T-helper 1 cell treated with Interleukin-12 subunit alpha and Interleukin-12 subunit beta and Interleukin-4 antibody, amounts not matched to agents 30 μg/mL and 1 μg/mL, for 36 hours (primary cell): Measurements from ENCODE around the gene GALNT17.
"Not testable (repeated sequence)": the region's sequence is repeated elsewhere in the genome, so short reads cannot be mapped to it uniquely, and the experiment has no call there.

Experiments used
- H3K27ac Mint-ChIP-seq: one replicate; pipeline ENCODE4 v1.8.0; 2021; ENCODE audit warnings: mild to moderate bottlenecking, mixed read lengths
- H3K27me3 Mint-ChIP-seq: one replicate; pipeline ENCODE4 v1.8.0; 2021; ENCODE audit warnings: low read depth, mixed read lengths
- H3K36me3 Mint-ChIP-seq: one replicate; pipeline ENCODE4 v1.8.0; 2021; ENCODE audit warnings: low read depth, mixed read lengths
- H3K4me1 Mint-ChIP-seq: one replicate; pipeline ENCODE4 v1.8.0; 2021; ENCODE audit warnings: low read depth, mixed read lengths
- H3K4me3 Mint-ChIP-seq: one replicate; pipeline ENCODE4 v1.8.0; 2021; ENCODE audit warnings: mild to moderate bottlenecking, moderate library complexity, mixed read lengths
- H3K9me3 Mint-ChIP-seq: one replicate; pipeline ENCODE4 v1.8.0; 2021; ENCODE audit warnings: mixed read lengths

The GALNT17 gene

DNA sequence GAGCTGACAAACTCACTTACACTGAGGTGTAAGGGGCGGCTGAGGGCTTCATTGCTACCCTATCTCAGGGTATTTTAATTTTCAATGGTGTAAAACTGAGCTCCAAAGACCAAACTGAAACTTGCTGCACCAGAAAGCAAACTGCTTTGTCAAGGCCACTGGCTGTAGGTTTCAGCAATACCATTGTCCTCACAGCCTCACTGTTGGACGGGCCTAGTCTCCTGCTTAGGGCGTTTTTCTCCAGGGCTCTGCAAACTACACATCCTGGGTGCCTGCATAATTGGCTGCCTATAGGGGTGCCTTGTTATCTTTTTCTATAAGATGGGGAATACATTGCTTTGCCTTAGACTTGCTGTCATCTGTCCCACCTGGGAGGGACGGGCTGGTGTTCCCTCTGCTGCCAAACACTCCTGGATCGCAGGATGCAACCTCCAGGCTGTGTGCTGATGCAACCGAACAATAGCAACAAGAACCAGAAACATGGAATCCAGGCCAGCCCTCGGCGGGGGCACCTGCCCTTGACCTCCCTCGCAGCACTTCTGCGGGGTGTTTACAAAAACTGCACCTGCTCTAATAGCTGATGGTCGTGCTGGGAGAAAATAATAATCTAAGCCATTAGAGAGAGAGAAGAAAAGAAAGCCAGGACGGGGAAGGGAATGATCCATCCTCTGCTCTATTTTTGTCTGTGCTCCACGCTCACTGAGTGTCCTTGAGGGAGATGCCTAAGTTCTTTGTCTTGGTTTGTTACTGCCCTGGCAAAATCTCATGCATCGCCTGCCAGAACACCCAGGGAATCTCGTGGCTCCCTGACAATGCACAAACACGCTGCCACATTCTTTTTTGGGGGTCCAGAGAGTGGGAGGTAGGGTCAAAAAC is 104.5 kb downstream of the GALNT17 start:
- peaks cover 50% of the 10 kb centered on the region for H3K9me3 Mint-ChIP-seq
- H3K27me3 Mint-ChIP-seq = no peaks in the 10 kb centered on the region
- H3K4me3 Mint-ChIP-seq = no peak overlapping the region
- no peak overlapping the region for H3K27ac Mint-ChIP-seq
- no peaks in the 10 kb centered on the region for H3K36me3 Mint-ChIP-seq
- H3K4me1 Mint-ChIP-seq = no peaks in the 10 kb centered on the region

DNA sequence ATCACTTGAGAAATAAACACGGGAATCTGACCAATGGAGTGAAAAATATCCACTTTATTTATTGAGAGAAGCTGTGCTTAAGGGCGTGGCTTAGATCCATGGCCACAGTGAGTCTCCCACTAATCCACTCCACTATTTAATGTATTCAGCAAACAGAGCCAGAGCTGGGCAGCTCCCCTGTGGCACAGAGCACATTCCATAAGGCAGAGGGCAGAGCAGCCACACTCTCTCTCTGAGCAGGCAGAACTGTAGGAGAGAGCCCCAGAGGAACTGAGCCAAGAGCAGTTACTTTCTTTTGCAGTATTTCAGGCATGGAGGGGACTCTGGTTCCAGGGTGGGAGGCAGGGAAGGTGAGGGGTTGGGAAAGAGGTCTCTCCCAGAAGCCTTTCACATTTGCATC is 106.0 kb downstream of the GALNT17 start:
- H3K9me3 Mint-ChIP-seq = peaks cover 41% of the 10 kb centered on the region
- no peaks in the 10 kb centered on the region for H3K27me3 Mint-ChIP-seq
- H3K4me1 Mint-ChIP-seq = no peaks in the 10 kb centered on the region
- no peak overlapping the region for H3K4me3 Mint-ChIP-seq
- H3K36me3 Mint-ChIP-seq = no peaks in the 10 kb centered on the region
- no peak overlapping the region for H3K27ac Mint-ChIP-seq

DNA sequence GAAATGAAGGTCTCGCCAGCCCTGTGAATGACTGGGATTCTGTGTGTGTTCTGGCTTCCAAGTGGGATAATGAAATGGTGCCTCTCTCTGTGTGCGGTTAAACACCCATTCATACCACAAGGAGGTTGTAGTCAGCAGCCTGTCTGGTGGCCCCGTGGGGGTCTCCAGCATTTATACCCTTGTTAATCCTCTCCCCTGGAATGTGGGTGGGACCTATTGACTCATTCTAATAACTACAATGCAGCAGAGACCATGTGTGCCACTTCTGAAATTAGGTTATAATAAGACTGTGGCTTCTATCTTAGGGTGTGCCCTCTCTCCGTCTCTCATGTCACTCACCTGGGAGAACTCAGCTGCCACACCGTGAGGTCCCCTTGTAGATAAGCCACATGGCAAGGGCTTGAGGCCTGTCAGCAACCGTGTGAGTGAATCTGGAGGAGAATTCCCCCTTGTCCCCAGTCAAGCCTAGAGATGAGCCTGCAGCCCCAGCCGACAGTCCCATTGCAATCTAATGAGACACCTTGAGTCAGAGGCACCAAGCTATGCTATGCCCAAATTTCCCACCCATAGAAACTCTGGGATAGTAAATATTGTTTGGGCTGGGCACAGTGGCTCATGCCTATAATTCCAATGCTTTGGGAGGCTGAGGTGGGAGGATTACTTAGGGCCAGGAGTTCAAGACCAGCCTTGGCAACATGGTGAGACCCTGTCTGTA is 106.8 kb downstream of the GALNT17 start:
- H3K9me3 Mint-ChIP-seq = peaks cover 39% of the 10 kb centered on the region
- no peak overlapping the region for H3K4me3 Mint-ChIP-seq
- no peaks in the 10 kb centered on the region for H3K27me3 Mint-ChIP-seq
- no peaks in the 10 kb centered on the region for H3K4me1 Mint-ChIP-seq
- no peak overlapping the region for H3K27ac Mint-ChIP-seq
- no peaks in the 10 kb centered on the region for H3K36me3 Mint-ChIP-seq

DNA sequence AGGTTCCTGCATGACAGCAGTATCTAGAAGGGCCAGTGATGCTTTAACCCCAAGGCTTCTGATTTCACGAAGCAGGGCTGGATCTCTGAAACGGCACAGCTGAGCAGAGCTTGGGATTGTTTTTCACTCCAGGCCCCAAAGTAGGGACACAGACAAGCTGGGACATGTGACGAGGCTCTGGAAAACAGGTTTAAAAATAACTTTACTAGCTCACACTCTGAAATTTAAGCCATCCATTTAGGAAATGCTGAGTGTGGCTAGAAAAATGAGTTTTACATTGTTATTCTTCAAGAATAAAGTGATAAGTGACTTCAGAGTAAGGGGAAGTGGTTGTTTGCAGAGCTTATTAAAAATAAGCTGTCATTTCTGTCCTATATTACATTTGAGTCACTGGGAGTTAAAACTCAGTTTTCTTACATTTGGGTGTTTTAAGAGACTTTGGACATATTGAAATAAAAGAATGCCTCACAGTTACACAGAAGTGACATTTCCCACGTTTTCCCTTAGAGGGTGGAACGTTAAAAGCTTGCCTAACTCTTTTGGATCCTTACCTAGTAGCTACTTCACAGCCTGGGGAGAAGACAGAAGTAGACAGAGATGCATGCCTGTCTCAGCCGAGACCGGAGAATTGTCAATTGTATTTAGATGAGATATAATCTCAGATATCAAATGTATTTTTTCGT is 107.8 kb downstream of the GALNT17 start:
- no peaks in the 10 kb centered on the region for H3K36me3 Mint-ChIP-seq
- H3K4me1 Mint-ChIP-seq = no peaks in the 10 kb centered on the region
- H3K27me3 Mint-ChIP-seq = no peaks in the 10 kb centered on the region
- H3K4me3 Mint-ChIP-seq = no peak overlapping the region
- no peak overlapping the region for H3K27ac Mint-ChIP-seq
- peaks cover 44% of the 10 kb centered on the region for H3K9me3 Mint-ChIP-seq

DNA sequence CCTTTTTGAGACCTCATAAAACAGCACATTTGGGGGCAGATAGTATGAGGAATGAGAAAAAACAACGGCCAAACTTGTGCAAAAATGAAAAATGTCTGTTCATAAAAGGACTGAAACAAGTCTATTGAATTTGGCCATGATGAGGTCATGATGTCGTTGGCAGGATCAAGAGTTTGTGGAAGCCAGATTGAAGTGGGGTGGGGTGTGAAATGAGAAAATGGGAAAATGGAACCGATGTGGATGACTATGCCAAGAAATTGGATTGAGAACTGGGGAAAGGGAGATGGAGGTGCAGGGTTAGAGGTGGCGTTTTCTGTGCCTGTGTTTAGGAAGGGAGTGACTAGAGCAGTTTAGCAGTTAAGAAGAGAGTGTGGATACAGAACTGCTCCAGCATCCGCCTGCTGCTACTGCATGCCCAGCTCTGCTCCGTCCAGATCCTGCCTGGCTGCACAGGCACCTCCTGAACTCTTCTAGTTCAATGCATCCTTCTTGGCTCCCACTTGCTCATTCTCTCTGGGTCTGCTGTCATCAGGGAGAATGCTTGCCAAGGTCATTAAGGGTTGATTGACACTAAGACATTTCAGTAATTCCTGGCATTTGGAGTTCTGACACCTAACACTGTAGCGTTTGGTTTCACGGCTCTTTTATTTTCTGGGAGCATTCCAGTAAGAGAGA is 111.9 kb downstream of the GALNT17 start:
- Mint-ChIP-seq H3K4me3 (no peak overlapping the region), H3K4me1 (no peaks in the 10 kb centered on the region), H3K27me3 (no peaks in the 10 kb centered on the region), H3K36me3 (no peaks in the 10 kb centered on the region), H3K27ac (no peak overlapping the region), H3K9me3 (peaks cover 47% of the 10 kb centered on the region)

DNA sequence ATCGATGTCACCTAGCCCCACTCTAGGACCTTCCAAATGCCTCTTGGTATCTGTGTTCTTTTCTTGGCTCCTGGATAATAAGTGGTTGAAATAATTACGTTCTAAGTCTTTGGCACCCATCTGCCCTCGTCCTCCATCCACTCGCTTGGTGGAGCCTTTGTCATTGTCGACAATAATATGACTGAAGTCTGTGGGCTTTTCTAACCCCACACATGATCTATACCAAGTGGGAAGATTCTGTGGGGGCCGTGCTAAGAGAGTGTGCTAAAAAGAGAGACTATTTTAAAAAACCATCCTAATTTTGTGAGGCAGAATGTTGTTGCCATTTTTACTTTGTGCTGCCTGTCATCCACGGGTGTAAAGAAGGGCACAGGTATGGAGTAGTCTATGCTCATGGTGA is 113.1 kb downstream of the GALNT17 start:
- H3K4me1 Mint-ChIP-seq = no peaks in the 10 kb centered on the region
- no peaks in the 10 kb centered on the region for H3K36me3 Mint-ChIP-seq
- H3K27me3 Mint-ChIP-seq = no peaks in the 10 kb centered on the region
- H3K4me3 Mint-ChIP-seq = no peak overlapping the region
- no peak overlapping the region for H3K27ac Mint-ChIP-seq
- peaks cover 44% of the 10 kb centered on the region for H3K9me3 Mint-ChIP-seq

DNA sequence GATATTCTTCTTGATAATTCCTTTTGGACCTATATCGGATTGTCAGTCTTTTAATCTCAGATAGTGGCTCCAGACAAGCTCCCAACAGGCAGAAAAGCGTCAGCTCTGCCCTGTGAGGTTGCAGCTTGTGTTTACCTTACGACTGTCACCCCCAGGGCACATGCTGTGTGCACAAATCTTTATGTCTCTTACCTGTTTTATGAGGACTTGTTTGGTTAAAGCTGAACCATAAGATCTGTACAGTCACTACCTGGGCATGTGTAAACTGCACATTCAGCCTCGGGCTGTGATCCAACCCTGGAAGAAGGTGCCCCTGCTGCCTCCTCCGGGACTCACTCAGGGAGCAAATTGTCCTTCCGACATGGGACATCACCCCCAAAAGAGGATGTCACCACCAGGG is 119.8 kb downstream of the GALNT17 start:
- peaks cover 39% of the 10 kb centered on the region for H3K9me3 Mint-ChIP-seq
- no peak overlapping the region for H3K27ac Mint-ChIP-seq
- no peaks in the 10 kb centered on the region for H3K4me1 Mint-ChIP-seq
- H3K4me3 Mint-ChIP-seq = no peak overlapping the region
- no peaks in the 10 kb centered on the region for H3K27me3 Mint-ChIP-seq
- no peaks in the 10 kb centered on the region for H3K36me3 Mint-ChIP-seq

DNA sequence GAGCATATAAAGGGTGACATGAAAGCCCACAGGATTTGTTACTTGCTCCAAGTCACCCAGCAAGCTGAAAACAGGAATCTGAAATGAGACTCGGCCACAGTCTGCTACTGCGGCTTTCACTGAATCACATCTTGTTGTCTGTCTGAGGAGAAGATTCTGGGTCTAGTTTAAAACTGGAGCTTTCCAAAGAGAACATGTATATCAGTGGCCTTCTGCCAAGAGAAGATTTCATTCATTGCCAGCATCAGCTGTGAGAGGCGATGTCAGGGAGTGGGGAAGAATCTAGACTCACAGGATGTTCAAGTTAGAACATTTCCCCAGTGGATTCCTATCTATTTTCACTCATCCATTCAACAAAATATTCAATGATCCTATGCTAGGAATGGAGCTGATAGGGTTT is 122.8 kb downstream of the GALNT17 start:
- H3K27ac Mint-ChIP-seq = no peak overlapping the region
- no peak overlapping the region for H3K4me3 Mint-ChIP-seq
- H3K27me3 Mint-ChIP-seq = no peaks in the 10 kb centered on the region
- peaks cover 38% of the 10 kb centered on the region for H3K9me3 Mint-ChIP-seq
- H3K36me3 Mint-ChIP-seq = no peaks in the 10 kb centered on the region
- no peaks in the 10 kb centered on the region for H3K4me1 Mint-ChIP-seq

DNA sequence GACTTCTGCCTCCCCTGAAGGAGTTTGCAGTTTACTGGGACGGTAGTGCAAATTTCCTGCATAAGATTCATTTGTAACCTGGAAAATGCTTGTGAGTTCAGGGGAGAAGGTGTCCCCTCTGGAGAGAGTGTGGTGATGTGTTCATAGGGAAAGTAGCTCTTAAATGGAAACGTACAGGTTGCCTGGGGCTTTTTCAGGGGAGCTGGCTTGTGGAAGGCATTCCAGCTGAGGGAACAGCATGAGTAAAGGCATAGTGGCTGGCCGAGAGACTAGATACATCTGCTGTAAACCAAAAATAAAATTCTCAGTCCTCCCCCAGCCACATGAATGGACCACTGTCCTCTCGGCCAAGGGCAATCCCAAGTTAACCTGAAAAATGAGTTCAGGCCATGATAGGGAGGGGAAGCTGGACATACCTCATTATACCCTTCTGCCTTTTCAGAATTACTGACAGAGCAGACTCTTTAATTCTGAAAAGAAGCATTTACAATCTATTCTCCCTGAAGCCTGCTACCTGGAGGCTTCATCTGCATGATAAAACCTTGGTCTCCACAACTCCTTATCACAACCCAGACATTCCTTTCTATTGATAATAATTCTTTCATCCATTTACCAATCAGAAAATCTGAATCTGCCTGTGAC is 123.7 kb downstream of the GALNT17 start:
- Mint-ChIP-seq H3K36me3 (no peaks in the 10 kb centered on the region), H3K4me1 (no peaks in the 10 kb centered on the region), H3K27ac (no peak overlapping the region), H3K9me3 (peaks cover 38% of the 10 kb centered on the region), H3K4me3 (no peak overlapping the region), H3K27me3 (no peaks in the 10 kb centered on the region)

DNA sequence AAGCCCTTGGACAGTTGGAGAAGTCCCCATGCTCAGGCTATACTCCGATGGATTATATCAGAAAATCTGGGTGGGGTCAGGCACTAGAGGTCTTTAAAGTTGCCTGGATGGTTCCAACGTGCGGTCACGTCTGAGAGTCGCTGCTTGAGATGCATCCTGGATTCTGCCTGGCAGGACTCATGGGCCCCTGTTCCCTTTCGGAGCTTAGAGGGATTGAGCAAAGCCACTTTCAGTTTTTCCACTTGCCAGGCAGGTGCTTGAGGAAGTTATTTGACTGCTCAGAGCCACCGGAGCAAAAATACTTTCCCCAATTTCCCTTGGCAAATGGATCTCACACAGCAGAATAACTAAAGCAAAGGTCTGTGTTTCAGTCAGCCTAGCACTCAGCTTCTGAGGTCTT is 129.1 kb downstream of the GALNT17 start:
- Mint-ChIP-seq H3K4me1 (no peaks in the 10 kb centered on the region), H3K27me3 (no peaks in the 10 kb centered on the region), H3K36me3 (no peaks in the 10 kb centered on the region), H3K27ac (no peak overlapping the region), H3K4me3 (no peak overlapping the region), H3K9me3 (peaks cover 37% of the 10 kb centered on the region)

DNA sequence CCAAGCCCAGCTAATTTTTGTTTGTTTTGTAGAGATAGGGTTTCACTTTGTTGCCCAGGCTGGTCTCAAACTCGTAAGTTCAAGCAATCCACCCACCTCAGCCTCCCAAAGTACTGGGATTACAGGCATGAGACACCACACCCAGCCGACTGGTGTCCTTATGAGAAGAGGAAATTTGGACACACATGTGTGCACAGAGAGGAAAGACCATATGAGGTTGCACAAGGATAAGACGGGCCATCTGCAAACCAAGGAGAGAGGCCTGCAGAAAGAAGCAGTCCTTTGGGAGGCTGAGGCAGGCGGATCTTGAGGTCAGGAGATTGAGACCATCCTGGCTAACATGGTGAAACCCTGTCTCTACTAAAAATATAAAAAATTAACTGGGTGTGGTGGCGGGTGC is 130.9 kb downstream of the GALNT17 start:
- H3K9me3 Mint-ChIP-seq = peaks cover 47% of the 10 kb centered on the region
- not testable (repeated sequence) for H3K4me3 Mint-ChIP-seq, H3K36me3 Mint-ChIP-seq, H3K4me1 Mint-ChIP-seq, H3K27me3 Mint-ChIP-seq, H3K27ac Mint-ChIP-seq

DNA sequence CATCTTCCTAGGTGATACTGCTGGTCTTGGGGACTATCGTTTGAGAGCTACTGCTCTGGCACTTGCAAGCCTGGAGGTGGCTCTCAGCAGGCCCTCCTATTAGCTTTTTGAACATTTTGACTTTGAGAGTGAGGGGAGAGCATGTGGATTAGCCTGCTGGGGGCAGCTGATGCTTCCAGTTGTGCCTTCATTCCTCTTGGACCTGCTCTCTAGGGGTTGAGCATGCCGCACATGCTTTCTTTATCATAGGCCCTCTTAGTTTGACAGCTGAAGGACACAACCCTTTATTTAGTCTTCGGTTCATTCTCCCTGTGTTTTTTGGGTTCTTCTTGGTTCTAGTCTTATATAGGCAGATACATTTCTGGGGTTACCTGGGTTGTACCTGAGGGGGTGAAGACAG is 132.1 kb downstream of the GALNT17 start:
- H3K4me1 Mint-ChIP-seq = no peaks in the 10 kb centered on the region
- H3K27ac Mint-ChIP-seq = no peak overlapping the region
- no peaks in the 10 kb centered on the region for H3K36me3 Mint-ChIP-seq
- H3K4me3 Mint-ChIP-seq = no peak overlapping the region
- no peaks in the 10 kb centered on the region for H3K27me3 Mint-ChIP-seq
- H3K9me3 Mint-ChIP-seq = peaks cover 38% of the 10 kb centered on the region

DNA sequence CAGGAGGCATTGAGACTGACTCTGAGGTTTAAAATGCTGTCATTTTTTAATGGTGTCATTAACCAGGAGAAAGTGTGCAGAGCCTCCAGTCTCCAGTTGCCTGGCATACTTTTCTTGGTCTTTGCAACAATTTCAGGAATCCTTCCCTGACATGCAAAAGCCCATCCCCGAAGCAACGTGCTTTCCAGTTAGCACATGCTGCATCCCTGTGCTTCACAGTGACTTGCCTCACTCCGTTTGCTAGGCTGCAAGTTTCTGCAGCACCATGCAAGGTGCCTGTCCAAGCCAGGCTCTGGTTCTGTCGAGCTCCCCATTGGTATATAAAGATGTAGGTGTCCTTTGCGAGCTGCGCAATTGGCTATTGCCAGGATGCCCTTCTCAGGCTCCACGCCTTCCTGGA is 135.0 kb downstream of the GALNT17 start:
- no peaks in the 10 kb centered on the region for H3K4me1 Mint-ChIP-seq
- no peak overlapping the region for H3K4me3 Mint-ChIP-seq
- H3K9me3 Mint-ChIP-seq = peaks cover 47% of the 10 kb centered on the region
- no peaks in the 10 kb centered on the region for H3K36me3 Mint-ChIP-seq
- no peaks in the 10 kb centered on the region for H3K27me3 Mint-ChIP-seq
- no peak overlapping the region for H3K27ac Mint-ChIP-seq
